HEK293 (cell line): Measurements from ENCODE around the gene HYAL3.

ENCODE experiments used
- BCL11B ChIP-seq: fragments of 450-650 bp; formaldehyde crosslinking; IDR thresholded peaks from 2 replicates; pipeline ENCODE4 v1.5.1; 2016; ENCODE audit warnings: low read depth, missing biosample characterization, missing genetic modification characterization
- GLIS2 ChIP-seq: fragments of 450-650 bp; formaldehyde crosslinking; IDR thresholded peaks from 2 replicates; pipeline ENCODE4 v1.5.1; 2016; ENCODE audit warnings: missing biosample characterization, missing genetic modification characterization
- PRDM2 ChIP-seq: fragments of 450-650 bp; formaldehyde crosslinking; IDR thresholded peaks from 2 replicates; pipeline ENCODE4 v1.5.1; 2016; ENCODE audit warnings: missing biosample characterization, missing genetic modification characterization, borderline replicate concordance
- REPIN1 ChIP-seq: fragments of 450-650 bp; formaldehyde crosslinking; IDR thresholded peaks from 2 replicates; pipeline ENCODE4 v1.5.1; 2017; ENCODE audit warnings: missing biosample characterization, missing genetic modification characterization, low read depth
- ZBTB10 ChIP-seq: fragments of 450-650 bp; formaldehyde crosslinking; IDR thresholded peaks from 2 replicates; pipeline ENCODE4 v1.5.1; 2016; ENCODE audit warnings: missing biosample characterization, missing genetic modification characterization
- ZEB2 ChIP-seq: fragments of 450-650 bp; formaldehyde crosslinking; IDR thresholded peaks from 2 replicates; pipeline ENCODE4 v1.5.1; 2016; ENCODE audit warnings: missing biosample characterization, missing genetic modification characterization
- ZNF175 ChIP-seq: fragments of 450-650 bp; formaldehyde crosslinking; IDR thresholded peaks from 2 replicates; pipeline ENCODE4 v1.5.1; 2016; ENCODE audit warnings: missing biosample characterization, missing genetic modification characterization
- ZNF292 ChIP-seq: fragments of 450-650 bp; formaldehyde crosslinking; IDR thresholded peaks from 2 replicates; pipeline ENCODE4 v1.5.1; 2016; ENCODE audit warnings: low read depth, missing biosample characterization, missing genetic modification characterization, borderline replicate concordance
- ZNF302 ChIP-seq: fragments of 450-650 bp; formaldehyde crosslinking; IDR thresholded peaks from 2 replicates; pipeline ENCODE4 v1.5.1; 2016; ENCODE audit warnings: missing biosample characterization, missing genetic modification characterization, low read depth
- ZNF354C ChIP-seq: fragments of 450-650 bp; formaldehyde crosslinking; IDR thresholded peaks from 2 replicates; pipeline ENCODE4 v1.5.1; 2016; ENCODE audit warnings: missing biosample characterization, missing genetic modification characterization, low read depth, borderline replicate concordance
- ZNF362 ChIP-seq: fragments of 450-650 bp; formaldehyde crosslinking; IDR thresholded peaks from 2 replicates; pipeline ENCODE4 v1.5.1; 2016; ENCODE audit warnings: missing biosample characterization, missing genetic modification characterization
- ZNF426 ChIP-seq: fragments of 450-650 bp; formaldehyde crosslinking; IDR thresholded peaks from 2 replicates; pipeline ENCODE4 v1.5.1; 2017; ENCODE audit warnings: missing biosample characterization, missing genetic modification characterization, mild to moderate bottlenecking, inconsistent platforms, moderate library complexity
- ZNF449 ChIP-seq: fragments of 450-650 bp; formaldehyde crosslinking; IDR thresholded peaks from 2 replicates; pipeline ENCODE4 v1.5.1; 2017; ENCODE audit warnings: missing biosample characterization, mild to moderate bottlenecking, missing genetic modification characterization, moderate library complexity
- ZNF585B ChIP-seq: fragments of 450-650 bp; formaldehyde crosslinking; IDR thresholded peaks from 2 replicates; pipeline ENCODE4 v1.5.1; 2016; ENCODE audit warnings: missing biosample characterization, missing genetic modification characterization
- ZNF600 ChIP-seq: fragments of 450-650 bp; formaldehyde crosslinking; IDR thresholded peaks from 2 replicates; pipeline ENCODE4 v1.5.1; 2016; ENCODE audit warnings: missing biosample characterization, missing genetic modification characterization
- ZNF677 ChIP-seq: fragments of 450-650 bp; IDR thresholded peaks from 2 replicates; pipeline ENCODE4 v1.5.0; 2018; ENCODE audit warnings: missing biosample characterization, mild to moderate bottlenecking, missing genetic modification characterization, moderate library complexity
- ZNF692 ChIP-seq: fragments of 450-650 bp; formaldehyde crosslinking; IDR thresholded peaks from 2 replicates; pipeline ENCODE4 v1.5.1; 2016; ENCODE audit warnings: missing biosample characterization, missing genetic modification characterization
- ZNF792 ChIP-seq: fragments of 450-650 bp; formaldehyde crosslinking; IDR thresholded peaks from 2 replicates; pipeline ENCODE4 v1.5.1; 2016; ENCODE audit warnings: missing biosample characterization, missing genetic modification characterization
- TF ChIP-seq, protein P1 (sequence below): fragments of 450-650 bp; formaldehyde crosslinking; conservative IDR thresholded peaks from 2 replicates; pipeline ENCODE4 v1.5.1; 2016; ENCODE audit warnings: low read depth, missing biosample characterization, missing genetic modification characterization
- TF ChIP-seq, protein P2 (sequence below): fragments of 450-650 bp; formaldehyde crosslinking; IDR thresholded peaks from 2 replicates; pipeline ENCODE4 v1.5.1; 2016; ENCODE audit warnings: missing biosample characterization, missing genetic modification characterization, low read depth

HYAL3 gene

GRCh38 chr3:50264383-50264963 lies 34.7 kb downstream of the HYAL3 start (continued):
- TF ChIP-seq, protein P1, sequence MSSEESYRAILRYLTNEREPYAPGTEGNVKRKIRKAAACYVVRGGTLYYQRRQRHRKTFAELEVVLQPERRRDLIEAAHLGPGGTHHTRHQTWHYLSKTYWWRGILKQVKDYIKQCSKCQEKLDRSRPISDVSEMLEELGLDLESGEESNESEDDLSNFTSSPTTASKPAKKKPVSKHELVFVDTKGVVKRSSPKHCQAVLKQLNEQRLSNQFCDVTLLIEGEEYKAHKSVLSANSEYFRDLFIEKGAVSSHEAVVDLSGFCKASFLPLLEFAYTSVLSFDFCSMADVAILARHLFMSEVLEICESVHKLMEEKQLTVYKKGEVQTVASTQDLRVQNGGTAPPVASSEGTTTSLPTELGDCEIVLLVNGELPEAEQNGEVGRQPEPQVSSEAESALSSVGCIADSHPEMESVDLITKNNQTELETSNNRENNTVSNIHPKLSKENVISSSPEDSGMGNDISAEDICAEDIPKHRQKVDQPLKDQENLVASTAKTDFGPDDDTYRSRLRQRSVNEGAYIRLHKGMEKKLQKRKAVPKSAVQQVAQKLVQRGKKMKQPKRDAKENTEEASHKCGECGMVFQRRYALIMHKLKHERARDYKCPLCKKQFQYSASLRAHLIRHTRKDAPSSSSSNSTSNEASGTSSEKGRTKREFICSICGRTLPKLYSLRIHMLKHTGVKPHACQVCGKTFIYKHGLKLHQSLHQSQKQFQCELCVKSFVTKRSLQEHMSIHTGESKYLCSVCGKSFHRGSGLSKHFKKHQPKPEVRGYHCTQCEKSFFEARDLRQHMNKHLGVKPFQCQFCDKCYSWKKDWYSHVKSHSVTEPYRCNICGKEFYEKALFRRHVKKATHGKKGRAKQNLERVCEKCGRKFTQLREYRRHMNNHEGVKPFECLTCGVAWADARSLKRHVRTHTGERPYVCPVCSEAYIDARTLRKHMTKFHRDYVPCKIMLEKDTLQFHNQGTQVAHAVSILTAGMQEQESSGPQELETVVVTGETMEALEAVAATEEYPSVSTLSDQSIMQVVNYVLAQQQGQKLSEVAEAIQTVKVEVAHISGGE (tag by site-specific recombination) = no peak
- TF ChIP-seq ZNF354C (tag by site-specific recombination) (no peak), ZNF362 (tag by site-specific recombination) (no peak), ZNF600 (tag by site-specific recombination) (peak; percentile 66), ZNF292 (no peak), ZNF692 (tag by site-specific recombination) (peak; percentile 20; the same call in 1 of the 2 replicates), GLIS2 (tag by site-specific recombination) (peak; percentile 50; the same call in 1 of the 2 replicates), ZNF449 (tag by site-specific recombination) (no peak; the same call in 1 of the 2 replicates), ZBTB10 (tag by site-specific recombination) (no peak), ZNF585B (tag by site-specific recombination) (no peak), ZNF302 (tag by site-specific recombination) (no peak), BCL11B (tag by site-specific recombination) (no peak), ZNF677 (tag by site-specific recombination) (no peak), ZNF175 (tag by site-specific recombination) (no peak), REPIN1 (tag by site-specific recombination) (no peak), ZNF426 (no peak), PRDM2 (tag by site-specific recombination) (no peak), ZNF792 (tag by site-specific recombination) (no peak), ZEB2 (tag by site-specific recombination) (no peak; the same call in 1 of the 2 replicates)
- TF ChIP-seq, protein P2, sequence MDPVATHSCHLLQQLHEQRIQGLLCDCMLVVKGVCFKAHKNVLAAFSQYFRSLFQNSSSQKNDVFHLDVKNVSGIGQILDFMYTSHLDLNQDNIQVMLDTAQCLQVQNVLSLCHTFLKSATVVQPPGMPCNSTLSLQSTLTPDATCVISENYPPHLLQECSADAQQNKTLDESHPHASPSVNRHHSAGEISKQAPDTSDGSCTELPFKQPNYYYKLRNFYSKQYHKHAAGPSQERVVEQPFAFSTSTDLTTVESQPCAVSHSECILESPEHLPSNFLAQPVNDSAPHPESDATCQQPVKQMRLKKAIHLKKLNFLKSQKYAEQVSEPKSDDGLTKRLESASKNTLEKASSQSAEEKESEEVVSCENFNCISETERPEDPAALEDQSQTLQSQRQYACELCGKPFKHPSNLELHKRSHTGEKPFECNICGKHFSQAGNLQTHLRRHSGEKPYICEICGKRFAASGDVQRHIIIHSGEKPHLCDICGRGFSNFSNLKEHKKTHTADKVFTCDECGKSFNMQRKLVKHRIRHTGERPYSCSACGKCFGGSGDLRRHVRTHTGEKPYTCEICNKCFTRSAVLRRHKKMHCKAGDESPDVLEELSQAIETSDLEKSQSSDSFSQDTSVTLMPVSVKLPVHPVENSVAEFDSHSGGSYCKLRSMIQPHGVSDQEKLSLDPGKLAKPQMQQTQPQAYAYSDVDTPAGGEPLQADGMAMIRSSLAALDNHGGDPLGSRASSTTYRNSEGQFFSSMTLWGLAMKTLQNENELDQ (tag by site-specific recombination) = no peak
